Right lobe of liver (tissue), 6 donors: ENCODE measurements around the gene ITGB3. TPM values are rescaled to one million over a fixed set of nuclear protein-coding genes. Genes with fewer than 3 reads are reported as not detected.

Experiments used
- ATAC-seq, 4 donors: fragments of 200-7000 bp; cut with Tn5 transposase; one replicate each; pipeline ENCODE4 v1.9.1; 2020; ENCODE audit warnings: mild to moderate bottlenecking in 4 of 4, moderate library complexity in 4 of 4
- DNase-seq, 3 donors: peaks; one replicate each; pipeline ENCODE4 v3.0.0-alpha.2; 2020
- H3K27ac ChIP-seq, 3 donors: fragments of 200-600 bp; one replicate each; pipeline ENCODE4 v1.8.0; 2022
- H3K27me3 ChIP-seq, 2 donors: fragments of 200-600 bp; one replicate each; pipeline ENCODE4 v1.8.0; 2022
- H3K36me3 ChIP-seq, 4 donors: fragments of 200-600 bp; sonication (generic) in 1 of 4; one replicate each; pipeline versions ENCODE4 v1.5.1 to v1.8.0; 2017 to 2022; ENCODE audit warnings: control low read depth in 1 of 4
- H3K4me1 ChIP-seq, 4 donors: fragments of 200-600 bp; sonication (generic) in 1 of 4; one replicate each; pipeline versions ENCODE4 v1.5.1 to v1.8.0; 2017 to 2022; ENCODE audit warnings: control low read depth in 1 of 4
- H3K4me3 ChIP-seq, 3 donors: fragments of 200-600 bp; one replicate each; pipeline ENCODE4 v1.8.0; 2022
- H3K9me3 ChIP-seq, 4 donors: fragments of 200-600 bp; sonication (generic) in 1 of 4; one replicate each; pipeline versions ENCODE4 v1.5.1 to v1.8.0; 2017 to 2022; ENCODE audit warnings: control low read depth in 1 of 4
- CTCF ChIP-seq, 4 donors: fragments of 200-600 bp in 3 of 4; fragments of 450-650 bp in 1 of 4; IDR thresholded peaks; one replicate each; pipeline versions ENCODE4 v1.5.1 to v1.8.0; 2016 to 2022; ENCODE audit warnings: antibody characterized with exemption in 4 of 4, mild to moderate bottlenecking in 2 of 4
- POLR2A ChIP-seq: fragments of 450-650 bp; IDR thresholded peaks from one replicate; pipeline ENCODE4 v1.6.1; 2017; ENCODE audit warnings: antibody characterized with exemption, mild to moderate bottlenecking
- WGBS: methylation state at CpG from one replicate; pipeline ENCODE4 v1.1.6; 2018; ENCODE audit warnings: low coverage, low lambda C conversion rate; ENCODE audit not compliant: insufficient coverage; ENCODE audit errors: missing lambda C conversion rate; 5-methylcytosine and 5-hydroxymethylcytosine counted together
- intact Hi-C, 2 donors: fragments of 100-400 bp; cut with DNase I; formaldehyde crosslinking; loops; one replicate each; pipeline versions ENCODE4 v1.11.2 to v1.14.1; 2022
- total RNA-seq, 6 experiments: library from RNA; depleted of rRNA in 2 of 6; stranded (reverse); fragments of >200 nt in 2 of 6; fragmentation: NEBNext Ultra II Directional in 3 of 6; extraction: Animal tissue kit (Norgen Biotek cat#: 25700) in 3 of 6; gene quantifications; one replicate each; pipeline versions ENCODE4 v1.1.0 to v1.2.4, GENCODE V29; 2016 to 2023
- donor health status: DM: no; HTN: yes; CAD: no.
- donor health status: DM: no; HTN: no; CAD: no.
- donor health status: DM: no; HTN: no; CAD: no.
- donor health status: DM: no; HTN: yes; CAD: no.
- donor health status: DM: no; HTN: yes; CAD: no.

The ITGB3 gene
- total RNA-seq, 6 experiments from 2014 or later: 2.2 to 8.0 (median 4.8) TPM

GRCh38 chr17:47230864-47231263, 22.8 kb upstream of the ITGB3 start:
- Histone ChIP-seq H3K27me3 (no peaks in the 10 kb centered on the region), H3K27ac (peak overlapping the region; percentile 41 to 90 (median 82)), H3K4me3 (peak overlapping the region; percentile 34 to 54 (median 50)), H3K36me3 (no peaks in the 10 kb centered on the region), H3K9me3 (no peaks in the 10 kb centered on the region), H3K4me1 (peaks cover 0 to 26% (median 2%) of the 10 kb centered on the region in 4 donors)
- DNase-seq (peak; percentile 71 to 80 (median 77)), ATAC-seq (peak; percentile 53 to 61 (median 57))
- TF ChIP-seq POLR2A: peak; percentile 27
- TF ChIP-seq CTCF (IDR thresholded peaks at IDR 0.05): no peak
- 29% methylated on average over 9 of the region's 10 CpGs for WGBS
- intact Hi-C loops: loop anchor here in 1 of 2 donors (10.0 kb wide), 1 partner anchor 84 kb away; no protein-coding TSS in a partner anchor

- Histone ChIP-seq H3K36me3 (no peaks in the 10 kb centered on the region), H3K4me1 (peaks cover 0 to 26% (median 2%) of the 10 kb centered on the region in 4 donors), H3K27me3 (no peaks in the 10 kb centered on the region), H3K9me3 (no peaks in the 10 kb centered on the region), H3K4me3 (peak overlapping the region; percentile 34 to 54 (median 50)), H3K27ac (peak overlapping the region; percentile 41 to 90 (median 82))
- ATAC-seq (no peak), DNase-seq (no peak)
- 29% methylated on average over 3 of the region's 3 CpGs for WGBS
- no peak for TF ChIP-seq CTCF (IDR thresholded peaks at IDR 0.05)
- TF ChIP-seq POLR2A: no peak
- intact Hi-C loops: loop anchor here in 1 of 2 donors (10.0 kb wide), 1 partner anchor 83 kb away; no protein-coding TSS in a partner anchor
Observed at GRCh38 chr17:47231334-47231733, 22.3 kb upstream of the ITGB3 start.

GRCh38 chr17:47231866-47232265, 21.8 kb upstream of the ITGB3 start:
- Histone ChIP-seq H3K4me1 (peaks cover 0 to 26% (median 2%) of the 10 kb centered on the region in 4 donors), H3K36me3 (no peaks in the 10 kb centered on the region), H3K27me3 (no peaks in the 10 kb centered on the region), H3K4me3 (no peak overlapping the region), H3K27ac (peak overlapping the region in 1 of 3 donors; percentile 90), H3K9me3 (no peaks in the 10 kb centered on the region)
- no peak for TF ChIP-seq POLR2A
- TF ChIP-seq CTCF (IDR thresholded peaks at IDR 0.05): no peak
- 86% methylated on average over 3 of the region's 3 CpGs for WGBS
- ATAC-seq (no peak), DNase-seq (no peak)
- intact Hi-C loops: loop anchor here in 1 of 2 donors (10.0 kb wide), 1 partner anchor 83 kb away; no protein-coding TSS in a partner anchor

GRCh38 chr17:47232465-47232864, 21.2 kb upstream of the ITGB3 start:
- no peak overlapping the region for H3K4me3 ChIP-seq
- ATAC-seq: no peak
- peaks cover 0 to 26% (median 2%) of the 10 kb centered on the region in 4 donors for H3K4me1 ChIP-seq
- TF ChIP-seq CTCF (IDR thresholded peaks at IDR 0.05) (no peak), POLR2A (no peak)
- H3K27ac ChIP-seq: peak overlapping the region in 1 of 3 donors; percentile 90
- WGBS: 63% methylated on average over 2 of the region's 2 CpGs
- no peaks in the 10 kb centered on the region for H3K9me3 ChIP-seq
- no peaks in the 10 kb centered on the region for H3K27me3 ChIP-seq
- no peak for DNase-seq
- no peaks in the 10 kb centered on the region for H3K36me3 ChIP-seq
- intact Hi-C loops: loop anchor here in 1 of 2 donors (10.0 kb wide), 1 partner anchor 82 kb away; no protein-coding TSS in a partner anchor
